H1 (cell line): ENCODE measurements around the gene DOK7. TPM values are rescaled to one million over a fixed set of nuclear protein-coding genes. Genes with fewer than 3 reads are reported as not detected.
A peak's percentile ranks its signal among the peaks of the same experiment; 100 is the strongest.

Source experiments
- CTCF ChIA-PET: fragments of 300-600 bp; sonication (Branson Sonifier 250); formaldehyde crosslinking; loops from one replicate; lab custom pipeline; 2021; ENCODE audit not compliant: partially characterized antibody; lab: Charles Lee
- POLR2A ChIA-PET: fragments of 300-600 bp; sonication (Branson Sonifier 250); formaldehyde crosslinking; loops from one replicate; lab custom pipeline; 2021; ENCODE audit warnings: inconsistent platforms; ENCODE audit not compliant: partially characterized antibody; lab: Charles Lee
- DNase-seq, 2 experiments: peaks; one replicate each; pipeline versions ENCODE4 v3.0.0 to v3.0.0-alpha.2; 2010 to 2022; ENCODE audit warnings: low spot score in 2 of 2, low read depth in 1 of 2, mixed read lengths in 1 of 2
- FAIRE-seq: peaks from 2 replicates; lab custom pipeline; 2011; peaks lifted over from hg19 to GRCh38; lab: Jason Lieb, UNC
- H2AFZ ChIP-seq: 2 replicates; pipeline ENCODE4 v1.8.1; 2012; ENCODE audit warnings: low read length, inconsistent platforms
- H2AK5ac ChIP-seq: 2 replicates; pipeline ENCODE4 v1.6.1; 2013; ENCODE audit warnings: low read depth, low read length
- H2BK120ac ChIP-seq: replicated peaks from 2 replicates; pipeline ENCODE3; 2013; ENCODE audit warnings: low read depth, low read length, inconsistent platforms
- H2BK12ac ChIP-seq: 2 replicates; pipeline ENCODE4 v1.6.1; 2013; ENCODE audit warnings: low read depth, low read length
- H2BK15ac ChIP-seq: 2 replicates; pipeline ENCODE4 v1.6.1; 2013; ENCODE audit warnings: low read length
- H2BK20ac ChIP-seq: 2 replicates; pipeline ENCODE4 v1.6.1; 2013; ENCODE audit warnings: low read length
- H2BK5ac ChIP-seq: 2 replicates; pipeline ENCODE4 v1.6.1; 2013; ENCODE audit warnings: low read depth, low read length
- H3K14ac ChIP-seq: 2 replicates; pipeline ENCODE4 v1.6.1; 2013; ENCODE audit warnings: inconsistent platforms; ENCODE audit not compliant: insufficient read length
- H3K18ac ChIP-seq: 2 replicates; pipeline ENCODE4 v1.6.1; 2013; ENCODE audit warnings: low read length; ENCODE audit errors: extremely low read depth
- H3K23ac ChIP-seq: 2 replicates; pipeline ENCODE4 v1.6.1; 2013; ENCODE audit warnings: inconsistent platforms; ENCODE audit not compliant: insufficient read length
- H3K23me2 ChIP-seq: 2 replicates; pipeline ENCODE4 v1.6.1; 2013; ENCODE audit warnings: low read depth, low read length
- H3K27ac ChIP-seq: 2 replicates; pipeline ENCODE4 v1.6.1; 2011; ENCODE audit warnings: low read depth, low read length, inconsistent platforms
- H3K27me3 ChIP-seq, 4 experiments: replicated peaks in 1 of 4; 1 replicate in 1 of 4; 2 replicates in 3 of 4; pipeline versions ENCODE4 v1.6.1 to v1.8.1; 2011 to 2013; ENCODE audit warnings: low read length in 3 of 4, mild to moderate bottlenecking in 3 of 4, inconsistent platforms in 2 of 4, mixed read lengths in 2 of 4, moderate library complexity in 1 of 4; ENCODE audit not compliant: control insufficient read depth in 3 of 4, insufficient read depth in 3 of 4; ENCODE audit errors: extremely low read depth in 1 of 4
- H3K36me3 ChIP-seq, 4 experiments: 2 replicates each; pipeline versions ENCODE4 v1.6.1 to v1.8.1; 2011 to 2013; ENCODE audit warnings: mild to moderate bottlenecking in 4 of 4, low read length in 3 of 4, moderate library complexity in 2 of 4, control low read depth in 1 of 4, inconsistent platforms in 1 of 4; ENCODE audit not compliant: insufficient read depth in 4 of 4, control insufficient read depth in 2 of 4
- H3K4ac ChIP-seq: replicated peaks from 2 replicates; pipeline ENCODE3; 2013; ENCODE audit warnings: low read length, low read depth, mixed read lengths, inconsistent platforms; ENCODE audit not compliant: insufficient read length
- H3K4me1 ChIP-seq, 4 experiments: replicated peaks in 1 of 4; 1 replicate in 1 of 4; 2 replicates in 3 of 4; pipeline versions ENCODE4 v1.6.1 to v1.8.1; 2011 to 2013; ENCODE audit warnings: low read length in 3 of 4, inconsistent platforms in 2 of 4, mixed read lengths in 1 of 4; ENCODE audit not compliant: insufficient read depth in 4 of 4, control insufficient read depth in 3 of 4
- H3K4me2 ChIP-seq, 2 experiments: 2 replicates each; pipeline versions ENCODE4 v1.6.1 to v1.8.1; 2011 to 2013; ENCODE audit warnings: low read depth in 2 of 2, low read length in 2 of 2, control low read depth in 1 of 2, inconsistent platforms in 1 of 2, mild to moderate bottlenecking in 1 of 2; ENCODE audit not compliant: insufficient read depth in 1 of 2
- H3K4me3 ChIP-seq, 4 experiments: fragments of 200-600, 300-600 bp in 1 of 4; sonication (generic), shearing (Covaris generic), sonication (Bioruptor Twin) in 1 of 4; 2 replicates each; pipeline versions ENCODE4 v1.5.1 to v1.8.1; 2011 to 2016; ENCODE audit warnings: low read length in 4 of 4, low read depth in 3 of 4, control low read depth in 2 of 4, inconsistent platforms in 2 of 4, mild to moderate bottlenecking in 2 of 4, mixed read lengths in 1 of 4, moderate library complexity in 1 of 4; ENCODE audit not compliant: insufficient read depth in 2 of 4; ENCODE audit errors: extremely low read depth in 1 of 4
- H3K56ac ChIP-seq: replicated peaks from 2 replicates; pipeline ENCODE3; 2013; ENCODE audit warnings: low read depth, mild to moderate bottlenecking, mixed read lengths, low read length, inconsistent platforms; ENCODE audit not compliant: insufficient read length
- H3K79me1 ChIP-seq: 2 replicates; pipeline ENCODE4 v1.6.1; 2013; ENCODE audit warnings: low read depth, low read length, control low read depth
- H3K79me2 ChIP-seq, 2 experiments: 2 replicates each; pipeline versions ENCODE4 v1.6.1 to v1.8.1; 2012 to 2013; ENCODE audit warnings: low read length in 2 of 2, mild to moderate bottlenecking in 2 of 2, inconsistent platforms in 1 of 2; ENCODE audit not compliant: insufficient read depth in 2 of 2, control insufficient read depth in 1 of 2
- H3K9ac ChIP-seq, 4 experiments: replicated peaks in 1 of 4; 1 replicate in 1 of 4; 2 replicates in 3 of 4; pipeline versions ENCODE4 v1.6.1 to v1.8.1; 2011 to 2013; ENCODE audit warnings: low read depth in 3 of 4, low read length in 3 of 4, control low read depth in 2 of 4, mild to moderate bottlenecking in 2 of 4, moderate library complexity in 2 of 4, inconsistent platforms in 1 of 4; ENCODE audit errors: extremely low read depth in 1 of 4
- H3K9me3 ChIP-seq, 2 experiments: 2 replicates each; pipeline versions ENCODE4 v1.6.1 to v1.8.1; 2012 to 2013; ENCODE audit warnings: mild to moderate bottlenecking in 2 of 2, moderate library complexity in 2 of 2, control low read depth in 1 of 2, inconsistent platforms in 1 of 2, low read depth in 1 of 2, low read length in 1 of 2, mixed read lengths in 1 of 2; ENCODE audit not compliant: insufficient read depth in 2 of 2
- H4K20me1 ChIP-seq, 2 experiments: replicated peaks in 1 of 2; 2 replicates each; pipeline versions ENCODE3 to v1.8.1; 2011 to 2013; ENCODE audit warnings: inconsistent platforms in 2 of 2, low read length in 2 of 2, mild to moderate bottlenecking in 1 of 2; ENCODE audit not compliant: insufficient read depth in 2 of 2, control insufficient read depth in 1 of 2
- H4K5ac ChIP-seq: 2 replicates; pipeline ENCODE4 v1.6.1; 2013; ENCODE audit warnings: low read length, low read depth, mixed read lengths, inconsistent platforms; ENCODE audit not compliant: insufficient read length
- H4K8ac ChIP-seq: 2 replicates; pipeline ENCODE4 v1.8.0; 2013; ENCODE audit warnings: mild to moderate bottlenecking, moderate library complexity, low read length, inconsistent platforms; ENCODE audit not compliant: insufficient read depth; ENCODE audit errors: extremely low read depth
- H4K91ac ChIP-seq: replicated peaks from 2 replicates; pipeline ENCODE3; 2013; ENCODE audit warnings: low read length, mixed read lengths, inconsistent platforms; ENCODE audit not compliant: insufficient read length
- SIRT6 ChIP-seq: IDR thresholded peaks from one replicate; pipeline ENCODE4 v1.7.1; 2012; ENCODE audit warnings: low read length, inconsistent platforms
- WGBS, 2 experiments: shearing (Covaris generic) in 1 of 2; methylation state at CpG; one replicate each; pipeline versions ENCODE4 v1.1.6 to v1.1.7; 2013 to 2015; ENCODE audit warnings: low lambda C conversion rate in 2 of 2, mixed read lengths in 2 of 2, inconsistent platforms in 1 of 2, low coverage in 1 of 2, missing lambda C conversion rate in 1 of 2; ENCODE audit not compliant: insufficient replicate concordance in 2 of 2, insufficient coverage in 1 of 2, insufficient read length in 1 of 2; ENCODE audit errors: extremely low coverage in 1 of 2, missing lambda C conversion rate in 1 of 2; 5-methylcytosine and 5-hydroxymethylcytosine counted together
- polyA plus RNA-seq, 7 experiments: library from polyadenylated mRNA; depleted of rRNA in 3 of 7; stranded (reverse) in 5 of 7; unstranded in 2 of 7; fragments of >200 nt in 5 of 7; fragments of 200-250 nt in 2 of 7; gene quantifications; 1 replicate in 5 of 7; 2 replicates in 1 of 7; 4 replicates in 1 of 7; pipeline versions ENCODE4 v1.2.1 to v1.2.3, GENCODE V29; 2011 to 2013; ENCODE audit warnings: missing spikeins in 2 of 7, mixed read lengths in 2 of 7
- total RNA-seq: library from RNA; stranded (reverse); fragmentation: NEBNext Ultra II Directional; extraction: Animal tissue kit (Norgen Biotek cat#: 25700); gene quantifications from 2 replicates; pipeline ENCODE4 v1.2.1, GENCODE V29; 2021
- TF ChIP-seq, protein P1 (sequence below): IDR thresholded peaks from 2 replicates; pipeline ENCODE4 v1.6.1; 2012; ENCODE audit warnings: low read length, inconsistent platforms

Gene DOK7
- total and polyA plus RNA-seq, 2 of the 8 experiments (the other 6 are each of a cell fraction or from before 2014, with no cell fraction given): 0.32 TPM; not detected in 1

- H2BK20ac ChIP-seq: no peak overlapping the region
- peaks cover 6 to 65% (median 48%) of the 10 kb centered on the region in 4 experiments for H3K27me3 ChIP-seq
- H3K18ac ChIP-seq: peak overlapping the region; percentile 48; the same call in 1 of the 2 replicates
- H3K27ac ChIP-seq: no peak overlapping the region
- H3K9me3 ChIP-seq: no peaks in the 10 kb centered on the region
- H3K4me2 ChIP-seq: no peak overlapping the region
- H2BK120ac ChIP-seq: no peak overlapping the region
- FAIRE-seq (no peak), DNase-seq (no peak)
- H3K4ac ChIP-seq: no peak overlapping the region
- no peak overlapping the region for H4K5ac ChIP-seq
- TF ChIP-seq, protein P1, sequence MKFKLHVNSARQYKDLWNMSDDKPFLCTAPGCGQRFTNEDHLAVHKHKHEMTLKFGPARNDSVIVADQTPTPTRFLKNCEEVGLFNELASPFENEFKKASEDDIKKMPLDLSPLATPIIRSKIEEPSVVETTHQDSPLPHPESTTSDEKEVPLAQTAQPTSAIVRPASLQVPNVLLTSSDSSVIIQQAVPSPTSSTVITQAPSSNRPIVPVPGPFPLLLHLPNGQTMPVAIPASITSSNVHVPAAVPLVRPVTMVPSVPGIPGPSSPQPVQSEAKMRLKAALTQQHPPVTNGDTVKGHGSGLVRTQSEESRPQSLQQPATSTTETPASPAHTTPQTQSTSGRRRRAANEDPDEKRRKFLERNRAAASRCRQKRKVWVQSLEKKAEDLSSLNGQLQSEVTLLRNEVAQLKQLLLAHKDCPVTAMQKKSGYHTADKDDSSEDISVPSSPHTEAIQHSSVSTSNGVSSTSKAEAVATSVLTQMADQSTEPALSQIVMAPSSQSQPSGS: no peak
- no peak for TF ChIP-seq SIRT6
- peaks cover 0 to 19% (median 13%) of the 10 kb centered on the region in 4 experiments; a peak in 6 of 7 replicates for H3K4me1 ChIP-seq
- H3K36me3 ChIP-seq: no peaks in the 10 kb centered on the region
- no peak overlapping the region for H3K9ac ChIP-seq
- H4K20me1 ChIP-seq: no peaks in the 10 kb centered on the region
- no peaks in the 10 kb centered on the region for H3K79me2 ChIP-seq
- WGBS, 2 experiments: 84% methylated on average over 31 of the region's 35 CpGs; no CpG with 5 or more reads in 1 of the 2 experiments
- POLR2A ChIA-PET: no interaction called here
- H2BK5ac ChIP-seq: no peak overlapping the region
- H3K79me1 ChIP-seq: no peaks in the 10 kb centered on the region
- no peak overlapping the region; the same call in 1 of the 2 replicates for H2BK12ac ChIP-seq
- no peak overlapping the region for H2AK5ac ChIP-seq
- peak overlapping the region; percentile 28; the same call in 1 of the 2 replicates for H4K8ac ChIP-seq
- H3K23me2 ChIP-seq: peaks cover 3% of the 10 kb centered on the region; the same call in 1 of the 2 replicates
- H3K56ac ChIP-seq: no peak overlapping the region
- CTCF ChIA-PET: interaction anchor here (1.0 to 6.8 kb wide), 15 partner anchors 8 to 161 kb away, joined by 3 to 48 read pairs (median 16); partner anchors contain the start of gene HGFAC
- H3K4me3 ChIP-seq: no peak overlapping the region
- no peak overlapping the region for H4K91ac ChIP-seq
- 0 out of 2 replicates have a peak overlapping the region, but pooled peaks have one; percentile 29 for H2BK15ac ChIP-seq
- no peak overlapping the region for H2AFZ ChIP-seq
- no peak overlapping the region for H3K14ac ChIP-seq
- no peak overlapping the region for H3K23ac ChIP-seq
Observed at GRCh38 chr4:3478446-3479357, 15.6 kb downstream of the DOK7 start.
